Subcutaneous adipose tissue (tissue), 4 donors: Measurements from ENCODE around the gene DEDD. TPM values are rescaled to one million over a fixed set of nuclear protein-coding genes. Genes with fewer than 3 reads are reported as not detected.

Experiments
- total RNA-seq, 4 donors: library from RNA; depleted of rRNA; stranded (reverse); fragments of >200 nt; gene quantifications; one replicate each; pipeline ENCODE4 v1.1.0, GENCODE V29; 2016
- TF ChIP-seq, protein P1 (sequence below): fragments of 450-650 bp; IDR thresholded peaks from one replicate; pipeline ENCODE4 v1.5.1; 2016; ENCODE audit warnings: low read depth, mild to moderate bottlenecking, control low read depth, antibody characterized with exemption, moderate library complexity

DEDD gene
- total RNA-seq, 4 donors from 2014 or later: 25.2 to 36.8 (median 36.4) TPM

DNA sequence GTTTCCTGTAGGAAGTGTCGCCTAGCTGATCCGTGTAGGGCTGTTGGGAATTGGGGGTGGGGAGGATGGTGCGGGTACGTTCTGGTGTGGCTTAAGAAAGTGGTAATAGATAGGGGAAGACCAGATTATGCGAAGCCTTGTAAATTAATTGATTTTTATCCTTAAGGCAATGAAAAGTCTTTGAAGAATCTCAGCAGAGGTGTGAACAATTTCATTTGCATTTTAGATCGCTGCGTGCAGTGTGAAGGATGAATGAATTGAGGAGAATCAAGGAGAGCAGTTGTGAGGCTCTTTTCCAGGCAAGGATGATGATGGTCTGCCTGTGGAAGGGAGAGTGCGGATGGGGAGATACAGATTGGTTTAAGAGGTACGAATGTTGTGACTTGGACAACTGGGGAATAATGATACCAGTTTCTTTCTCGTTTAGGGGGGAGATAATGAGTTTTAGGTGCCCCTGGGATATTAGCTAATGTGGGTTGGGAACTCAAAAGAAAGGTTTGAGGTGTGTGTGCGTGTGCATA is 813 bp upstream of the DEDD start:
- TF ChIP-seq, protein P1, sequence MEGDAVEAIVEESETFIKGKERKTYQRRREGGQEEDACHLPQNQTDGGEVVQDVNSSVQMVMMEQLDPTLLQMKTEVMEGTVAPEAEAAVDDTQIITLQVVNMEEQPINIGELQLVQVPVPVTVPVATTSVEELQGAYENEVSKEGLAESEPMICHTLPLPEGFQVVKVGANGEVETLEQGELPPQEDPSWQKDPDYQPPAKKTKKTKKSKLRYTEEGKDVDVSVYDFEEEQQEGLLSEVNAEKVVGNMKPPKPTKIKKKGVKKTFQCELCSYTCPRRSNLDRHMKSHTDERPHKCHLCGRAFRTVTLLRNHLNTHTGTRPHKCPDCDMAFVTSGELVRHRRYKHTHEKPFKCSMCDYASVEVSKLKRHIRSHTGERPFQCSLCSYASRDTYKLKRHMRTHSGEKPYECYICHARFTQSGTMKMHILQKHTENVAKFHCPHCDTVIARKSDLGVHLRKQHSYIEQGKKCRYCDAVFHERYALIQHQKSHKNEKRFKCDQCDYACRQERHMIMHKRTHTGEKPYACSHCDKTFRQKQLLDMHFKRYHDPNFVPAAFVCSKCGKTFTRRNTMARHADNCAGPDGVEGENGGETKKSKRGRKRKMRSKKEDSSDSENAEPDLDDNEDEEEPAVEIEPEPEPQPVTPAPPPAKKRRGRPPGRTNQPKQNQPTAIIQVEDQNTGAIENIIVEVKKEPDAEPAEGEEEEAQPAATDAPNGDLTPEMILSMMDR: no peak

DNA sequence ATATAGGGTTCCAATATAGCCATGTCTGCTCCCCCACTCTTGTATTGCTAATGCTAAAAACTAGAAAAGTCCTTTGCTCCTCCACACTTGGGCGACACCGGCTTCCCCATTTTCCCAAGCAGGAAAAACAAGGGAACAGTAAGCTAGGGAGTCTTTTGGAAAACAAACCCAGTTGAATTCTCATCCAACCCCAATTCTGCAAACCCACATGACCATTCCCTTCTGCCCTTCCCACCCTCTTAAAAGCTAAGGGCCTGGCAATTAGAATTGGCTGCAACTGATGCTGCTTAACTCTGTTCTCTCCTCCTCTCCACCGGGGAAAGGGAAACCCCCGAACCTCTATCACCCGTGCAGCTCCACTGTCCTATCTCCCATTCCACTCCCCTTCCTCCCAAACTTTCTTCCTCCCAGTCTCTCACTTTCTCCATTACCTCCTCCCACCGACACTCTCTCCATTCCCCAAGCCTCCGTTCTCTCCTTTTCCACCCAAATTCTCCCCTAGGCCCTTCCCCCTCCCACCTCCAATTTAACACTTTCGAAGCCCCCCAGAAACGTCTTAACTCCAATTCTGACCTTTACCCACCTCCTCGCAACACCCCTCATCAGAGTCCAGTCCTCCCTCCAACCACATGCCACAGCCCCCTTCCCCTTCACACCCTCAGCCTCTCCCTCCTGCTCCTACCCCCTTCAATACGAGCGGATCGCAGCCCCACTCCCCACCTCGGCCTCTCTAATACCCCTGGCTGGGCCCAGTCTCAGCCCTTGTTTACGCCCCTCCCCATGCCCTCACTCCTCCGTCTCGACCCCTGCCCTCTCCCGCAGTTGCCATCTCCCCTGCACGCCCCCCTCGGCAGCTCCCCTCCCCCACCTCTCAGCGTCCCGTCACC is 701 bp downstream of the DEDD start:
- TF ChIP-seq, protein P1: no peak

DNA sequence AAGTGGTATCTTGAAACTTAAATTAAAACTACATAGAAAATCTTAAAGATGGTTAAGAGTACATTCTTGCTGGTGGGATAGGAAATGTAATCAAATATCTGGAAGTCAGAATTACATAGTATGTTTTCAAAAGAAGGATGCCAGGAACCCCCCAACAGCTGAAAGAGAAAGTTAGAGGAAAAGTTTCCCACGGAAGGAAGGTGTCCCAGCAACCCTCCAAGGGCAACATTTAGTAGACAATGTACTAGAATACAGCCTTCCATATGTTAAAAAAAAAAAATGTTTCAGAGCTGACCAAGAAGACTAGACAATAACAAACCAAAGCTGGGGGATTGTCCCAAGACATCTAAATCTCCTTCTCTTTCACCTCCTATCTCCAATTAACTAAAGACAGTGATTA is 2.2 kb downstream of the DEDD start:
- TF ChIP-seq, protein P1: no peak

DNA sequence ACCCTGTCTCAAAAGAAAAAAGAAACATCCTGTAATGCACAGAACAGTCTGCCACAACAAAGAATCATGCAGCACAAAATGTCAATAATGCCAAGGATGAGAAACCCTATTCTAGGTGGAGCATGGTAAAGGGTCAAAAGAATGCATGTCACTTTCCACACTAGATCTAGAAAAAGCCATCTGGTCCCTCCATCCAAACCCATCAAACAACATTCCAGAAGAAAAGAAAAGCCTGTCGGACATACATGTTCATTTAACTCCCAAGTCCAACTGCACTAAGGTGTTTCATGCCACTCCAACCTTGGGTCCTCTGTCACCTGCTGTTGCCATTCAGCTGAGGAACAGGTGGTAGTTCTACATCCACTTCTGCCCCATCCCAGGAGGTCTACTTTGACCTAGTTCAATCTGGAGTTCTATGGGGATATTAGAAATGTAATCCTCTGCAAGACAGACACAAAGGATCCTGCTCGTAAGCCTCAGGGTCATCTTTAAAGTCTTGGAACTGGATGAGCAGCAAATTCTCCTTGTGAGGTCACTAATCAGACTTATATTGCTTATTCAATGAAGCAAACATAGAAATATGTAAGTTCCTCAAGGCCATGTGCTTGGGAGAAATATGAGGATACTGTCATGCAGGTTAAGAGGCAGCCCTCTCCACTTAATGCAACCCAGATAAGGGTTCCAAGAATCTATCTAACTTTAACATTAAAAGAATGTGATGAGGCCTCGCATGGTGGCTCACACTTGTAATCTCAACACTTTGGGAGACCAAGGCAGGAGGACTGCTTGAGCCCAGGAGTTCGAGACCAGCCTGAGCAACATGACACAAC is 3.7 kb downstream of the DEDD start:
- TF ChIP-seq, protein P1: no peak

DNA sequence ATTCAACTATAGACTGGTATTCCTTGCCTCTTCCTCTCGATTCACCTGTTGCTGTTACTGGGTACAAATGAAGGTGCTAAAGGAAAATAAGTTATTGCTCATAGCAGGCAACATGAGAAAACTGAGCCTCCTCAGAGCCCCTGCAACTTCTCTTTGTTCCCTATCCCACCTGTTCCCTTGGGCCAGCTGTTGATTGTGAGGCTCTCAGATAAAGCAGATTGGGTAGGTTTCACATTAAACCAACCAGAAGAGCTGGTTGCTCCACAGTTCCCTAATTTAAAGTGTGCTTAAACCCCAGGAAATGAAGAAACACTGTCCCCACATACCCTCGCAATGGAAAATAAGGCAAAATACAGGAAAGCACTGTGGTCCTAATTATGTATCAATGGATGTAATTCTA is 4.8 kb downstream of the DEDD start:
- TF ChIP-seq, protein P1: no peak

DNA sequence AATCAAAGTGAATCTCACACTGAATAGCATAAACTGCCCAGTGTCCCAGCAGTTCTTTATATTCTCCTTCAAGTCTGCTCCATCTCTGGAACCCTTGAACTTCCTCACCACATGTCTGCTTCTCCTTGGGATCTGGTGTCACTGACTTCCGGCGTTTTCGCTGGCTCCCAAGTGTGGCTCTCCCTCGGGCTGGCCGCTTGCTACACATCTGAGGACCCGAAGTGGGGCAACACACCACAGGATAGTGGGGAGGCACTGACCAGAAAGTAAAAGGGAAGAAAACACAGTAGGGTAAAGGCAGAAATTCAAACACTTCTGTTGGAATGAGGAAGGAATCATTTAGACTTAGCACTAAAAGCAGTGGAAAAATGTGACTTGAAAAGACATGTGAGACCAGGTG is 9.5 kb downstream of the DEDD start:
- TF ChIP-seq, protein P1: no peak

DNA sequence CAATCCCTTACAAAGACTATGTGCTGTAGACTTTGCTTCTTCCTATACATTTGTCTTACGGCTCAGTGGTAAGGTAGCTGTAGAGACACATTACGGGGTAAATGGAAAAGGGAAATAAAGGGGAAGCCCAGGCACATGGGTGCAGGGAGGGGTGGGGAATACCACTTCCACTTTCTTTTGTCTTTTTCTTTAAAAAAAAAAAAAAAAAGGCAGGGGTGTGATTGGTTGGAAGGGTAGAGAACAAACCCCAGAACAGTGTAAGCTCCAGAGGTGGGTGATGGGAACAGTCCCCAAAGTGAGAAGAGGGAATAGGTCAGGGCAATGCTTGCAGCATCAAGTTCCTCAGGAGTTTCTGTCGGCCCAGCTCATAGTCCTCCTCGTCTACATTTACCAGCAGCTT is 10.6 kb downstream of the DEDD start:
- TF ChIP-seq, protein P1: no peak
